Neural cell (in vitro differentiated cells): ENCODE measurements around the gene MXRA7.

Source experiments
- CTCF ChIP-seq: fragments of 450-650 bp; IDR thresholded peaks from 2 replicates; pipeline ENCODE4 v1.5.1; 2014; ENCODE audit warnings: antibody characterized with exemption, mild to moderate bottlenecking, moderate library complexity; ENCODE audit not compliant: poor library complexity, severe bottlenecking
- SMC3 ChIP-seq: fragments of 450-650 bp; conservative IDR thresholded peaks from 2 replicates; pipeline ENCODE4 v1.6.1; 2014; ENCODE audit warnings: antibody characterized with exemption, mild to moderate bottlenecking, moderate library complexity; ENCODE audit not compliant: poor library complexity

GRCh38 chr17:76738468-76738850 is 27.7 kb upstream of the MXRA7 start:
- TF ChIP-seq CTCF (no peak), SMC3 (no peak)
